ENCODE measurements around the gene DLG2. TPM values are rescaled to one million over a fixed set of nuclear protein-coding genes. Genes with fewer than 3 reads are reported as not detected.

The DLG2 gene
- total and polyA plus RNA-seq, 2 donors (not counting 3 experiments of a cell fraction or from before 2014, with no cell fraction given): 0.15 to 1.1 TPM

DNA sequence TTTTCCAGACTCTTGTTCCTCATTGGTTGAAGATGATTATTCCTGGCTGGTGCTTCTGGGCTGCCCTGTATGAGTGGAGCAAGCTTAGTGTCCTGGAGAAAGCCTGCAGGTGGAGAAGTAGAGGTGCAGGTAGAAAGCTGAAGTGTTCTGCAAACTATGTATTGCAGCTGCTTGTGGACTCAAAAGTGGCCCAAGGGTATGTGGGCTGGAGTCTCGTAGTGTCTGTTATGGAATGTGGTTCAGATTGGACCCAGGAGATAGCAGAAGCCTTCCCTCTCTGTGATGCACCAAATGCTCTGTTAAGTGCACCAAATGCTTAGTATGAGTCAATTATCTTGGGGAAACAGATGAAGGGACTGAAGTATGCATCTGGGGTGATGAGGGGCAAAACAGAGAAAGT is 2218.2 kb downstream of the DLG2 start:
- Histone ChIP-seq H3K27ac (ENCODE audit: insufficient read depth, low read depth, low read length) (no peak overlapping the region), H3K4me3 (replicated peaks in 1 of 3; ENCODE audit: insufficient read depth in 1 of 3, low read depth in 1 of 3, low read length in 3 of 3) (no peak overlapping the region), H3K36me3 (ENCODE audit: control insufficient read depth in 2 of 2, extremely low read depth in 1 of 2, insufficient read depth in 2 of 2, low read length in 2 of 2) (no peaks in the 10 kb centered on the region), H3K4me2 (ENCODE audit: insufficient read depth, low read length) (no peak overlapping the region), H2AFZ (ENCODE audit: low read depth, low read length) (no peak overlapping the region), H3K4me1 (ENCODE audit: control insufficient read depth, extremely low read depth, insufficient read depth, low read length) (no peaks in the 10 kb centered on the region), H4K20me1 (replicated peaks; ENCODE audit: control insufficient read depth, extremely low read depth, insufficient read depth, low read length) (no peaks in the 10 kb centered on the region), H3K9me3 (replicated peaks; ENCODE audit: control insufficient read depth, insufficient read depth, low read length) (no peaks in the 10 kb centered on the region), H3K9ac (replicated peaks; ENCODE audit: extremely low read depth, insufficient read depth, low read length) (no peak overlapping the region), H3K27me3 (ENCODE audit: control insufficient read depth in 2 of 2, insufficient read depth in 2 of 2, low read length in 2 of 2) (no peaks in the 10 kb centered on the region), H3K79me2 (ENCODE audit: control insufficient read depth, insufficient read depth, low read length) (no peaks in the 10 kb centered on the region), H3K9me1 (replicated peaks; ENCODE audit: control insufficient read depth, extremely low read depth, insufficient read depth, low read length) (no peaks in the 10 kb centered on the region)
- FAIRE-seq: no peak
- CTCF ChIA-PET: interaction anchor here (0.9 kb wide), 1 partner anchor 41 kb away, joined by 3 read pairs; no protein-coding TSS in a partner anchor
- no peak for TF ChIP-seq POLR2AphosphoS5 (IDR thresholded peaks at IDR 0.05; ENCODE audit: insufficient read depth, low read depth, low read length)
- no peak for TF ChIP-seq MYC (IDR thresholded peaks at IDR 0.05; ENCODE audit: low read depth, low read length)
- TF ChIP-seq GATA2 (IDR thresholded peaks at IDR 0.05; ENCODE audit: insufficient read depth, insufficient read length, low read depth, low read length): no peak
- TF ChIP-seq, protein P1, sequence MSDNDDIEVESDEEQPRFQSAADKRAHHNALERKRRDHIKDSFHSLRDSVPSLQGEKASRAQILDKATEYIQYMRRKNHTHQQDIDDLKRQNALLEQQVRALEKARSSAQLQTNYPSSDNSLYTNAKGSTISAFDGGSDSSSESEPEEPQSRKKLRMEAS (IDR thresholded peaks at IDR 0.05; ENCODE audit: insufficient read depth, insufficient read length): no peak
- TF ChIP-seq FOS (IDR thresholded peaks at IDR 0.05; ENCODE audit: borderline replicate concordance, insufficient read depth, low read length): no peak
- no peak for TF ChIP-seq POLR2A (IDR thresholded peaks at IDR 0.05; ENCODE audit: low read depth, low read length)
- TF ChIP-seq, protein P2, sequence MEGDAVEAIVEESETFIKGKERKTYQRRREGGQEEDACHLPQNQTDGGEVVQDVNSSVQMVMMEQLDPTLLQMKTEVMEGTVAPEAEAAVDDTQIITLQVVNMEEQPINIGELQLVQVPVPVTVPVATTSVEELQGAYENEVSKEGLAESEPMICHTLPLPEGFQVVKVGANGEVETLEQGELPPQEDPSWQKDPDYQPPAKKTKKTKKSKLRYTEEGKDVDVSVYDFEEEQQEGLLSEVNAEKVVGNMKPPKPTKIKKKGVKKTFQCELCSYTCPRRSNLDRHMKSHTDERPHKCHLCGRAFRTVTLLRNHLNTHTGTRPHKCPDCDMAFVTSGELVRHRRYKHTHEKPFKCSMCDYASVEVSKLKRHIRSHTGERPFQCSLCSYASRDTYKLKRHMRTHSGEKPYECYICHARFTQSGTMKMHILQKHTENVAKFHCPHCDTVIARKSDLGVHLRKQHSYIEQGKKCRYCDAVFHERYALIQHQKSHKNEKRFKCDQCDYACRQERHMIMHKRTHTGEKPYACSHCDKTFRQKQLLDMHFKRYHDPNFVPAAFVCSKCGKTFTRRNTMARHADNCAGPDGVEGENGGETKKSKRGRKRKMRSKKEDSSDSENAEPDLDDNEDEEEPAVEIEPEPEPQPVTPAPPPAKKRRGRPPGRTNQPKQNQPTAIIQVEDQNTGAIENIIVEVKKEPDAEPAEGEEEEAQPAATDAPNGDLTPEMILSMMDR (IDR thresholded peaks at IDR 0.05; ENCODE audit: extremely low read depth in 1 of 2, insufficient read depth in 1 of 2, low read depth in 1 of 2, low read length in 2 of 2): no peak
- no peak for TF ChIP-seq JUN (IDR thresholded peaks at IDR 0.05; ENCODE audit: borderline replicate concordance, insufficient read depth, insufficient read length, low read depth)
- TF ChIP-seq EZH2 (IDR thresholded peaks at IDR 0.05; ENCODE audit: borderline replicate concordance, low read depth, low read length, severe bottlenecking): no peak
- no peak for DNase-seq (ENCODE audit: low read depth, low spot score)
- POLR2A ChIA-PET: no interaction called here
- dilution Hi-C loops (cut with MboI; ENCODE audit: extremely low pct_ligation_motif_present, low sequenced_read_pairs) (no loop called here), intact Hi-C loops (cut with micrococcal nuclease) (no loop called here)
- no TSS peak for BruUV-seq (replicated peaks)

Small RNA genes within 50 kb of the gene (small RNA-seq; reads per million reads assigned to genes)
- gene RF02112 (ENCODE audit: insufficient read depth, insufficient read length, low read depth, low replicate concordance) (not detected), gene RF02113 (ENCODE audit: insufficient read depth, insufficient read length, low read depth, low replicate concordance) (not detected), gene RNU6-1292P (ENCODE audit: insufficient read depth, insufficient read length, low read depth, low replicate concordance) (not detected)

Other genes with a start within 250 kb of the DLG2 start
- gene TMEM126B, start 1.2 kb upstream of the DLG2 start, total RNA-seq: 49.4 and 51.2 TPM in 2 replicates
- gene TMEM126B, start 1.2 kb upstream of the DLG2 start, polyA plus RNA-seq: 39.8 and 53.7 TPM in 2 replicates
- gene TMEM126A, start 20.6 kb upstream of the DLG2 start, total RNA-seq: 35.3 and 40.8 TPM in 2 replicates
- gene TMEM126A, start 20.6 kb upstream of the DLG2 start, polyA plus RNA-seq: 45.6 and 45.8 TPM in 2 replicates
- 33.7 and 35.5 TPM in 2 replicates for gene CREBZF, start 37.8 kb upstream of the DLG2 start, total RNA-seq
- gene CREBZF, start 37.8 kb upstream of the DLG2 start, polyA plus RNA-seq: 12.8 and 15.5 TPM in 2 replicates
- 0.23 TPM in 1 of 2 replicates, not detected in the other for gene CCDC89, start 58.9 kb upstream of the DLG2 start, total RNA-seq
- not detected in 2 replicates for gene CCDC89, start 58.9 kb upstream of the DLG2 start, polyA plus RNA-seq
- 2.4 and 3.5 TPM in 2 replicates for gene SYTL2, start 183.8 kb upstream of the DLG2 start, total RNA-seq
- gene SYTL2, start 183.8 kb upstream of the DLG2 start, polyA plus RNA-seq: 0.19 and 1.4 TPM in 2 replicates
- gene CCDC83, start 228.0 kb upstream of the DLG2 start, total RNA-seq: not detected in 2 replicates
- gene CCDC83, start 228.0 kb upstream of the DLG2 start, polyA plus RNA-seq: not detected in 2 replicates